NB4 (cell line): ENCODE data around the gene TBC1D30.

Experiments
- DNase-seq: peaks from one replicate; pipeline ENCODE4 v3.0.0; 2010; ENCODE audit warnings: low read depth
- H3K4me3 ChIP-seq: one replicate; pipeline ENCODE4 v1.5.1; 2011; ENCODE audit warnings: mild to moderate bottlenecking, low read depth, low read length, moderate library complexity
- CTCF ChIP-seq: IDR thresholded peaks from one replicate; pipeline ENCODE4 v1.5.1; 2012; ENCODE audit warnings: low read depth, low read length
- MAX ChIP-seq: IDR thresholded peaks from 2 replicates; pipeline ENCODE4 v1.6.1; 2011; ENCODE audit warnings: low read depth, low read length
- MYC ChIP-seq: IDR thresholded peaks from 2 replicates; pipeline ENCODE4 v1.6.1; 2011; ENCODE audit warnings: low read depth, low read length
- POLR2A ChIP-seq: IDR thresholded peaks from 2 replicates; pipeline ENCODE4 v1.6.1; 2011; ENCODE audit warnings: mild to moderate bottlenecking; ENCODE audit not compliant: insufficient read length; ENCODE audit errors: extremely low read depth

The TBC1D30 gene

GRCh38 chr12:64891629-64892028 lies 67.2 kb downstream of the TBC1D30 start:
- no peak for DNase-seq
- TF ChIP-seq POLR2A (no peak), CTCF (no peak), MYC (no peak), MAX (no peak)
- H3K4me3 ChIP-seq: no peak overlapping the region

GRCh38 chr12:64892561-64892960 lies 68.1 kb downstream of the TBC1D30 start:
- H3K4me3 ChIP-seq: no peak overlapping the region
- no peak for TF ChIP-seq CTCF
- TF ChIP-seq MYC: no peak
- TF ChIP-seq POLR2A: no peak
- no peak for TF ChIP-seq MAX
- DNase-seq: no peak

GRCh38 chr12:64893961-64894360 lies 69.5 kb downstream of the TBC1D30 start:
- DNase-seq: no peak
- no peak for TF ChIP-seq MAX
- TF ChIP-seq CTCF: no peak
- TF ChIP-seq MYC: no peak
- no peak for TF ChIP-seq POLR2A
- H3K4me3 ChIP-seq: no peak overlapping the region

- DNase-seq: no peak
- no peak overlapping the region for H3K4me3 ChIP-seq
- TF ChIP-seq POLR2A: no peak
- TF ChIP-seq MAX: no peak
- no peak for TF ChIP-seq MYC
- no peak for TF ChIP-seq CTCF
Measured at GRCh38 chr12:64894827-64895475, 70.5 kb downstream of the TBC1D30 start.

- DNase-seq: no peak
- H3K4me3 ChIP-seq: no peak overlapping the region
- no peak for TF ChIP-seq POLR2A
- TF ChIP-seq CTCF: no peak
- no peak for TF ChIP-seq MYC
- TF ChIP-seq MAX: no peak
Measured at GRCh38 chr12:64895526-64895925, 71.1 kb downstream of the TBC1D30 start.

GRCh38 chr12:64900540-64900939 lies 76.1 kb downstream of the TBC1D30 start:
- no peak overlapping the region for H3K4me3 ChIP-seq
- no peak for DNase-seq
- TF ChIP-seq MYC (no peak), CTCF (no peak), POLR2A (no peak)
